RPMI7951 (cell line): ENCODE measurements around the gene TRPM7. TPM values are rescaled to one million over a fixed set of nuclear protein-coding genes. Genes with fewer than 3 reads are reported as not detected.
"Not testable (repeated sequence)": the region's sequence is repeated elsewhere in the genome, so short reads cannot be mapped to it uniquely, and the experiment has no call there.

ENCODE experiments used
- DNase-seq: peaks from one replicate; pipeline ENCODE4 v3.0.0-alpha.2; 2012; ENCODE audit warnings: low read depth
- total RNA-seq: library from RNA; depleted of rRNA; stranded (reverse); fragments of >200 nt; shearing (Covaris generic); gene quantifications from 2 replicates; pipeline ENCODE4 v1.2.3, GENCODE V29; 2014

Gene TRPM7
- total RNA-seq, 1 experiment from 2014 or later = 36.4 TPM

DNA sequence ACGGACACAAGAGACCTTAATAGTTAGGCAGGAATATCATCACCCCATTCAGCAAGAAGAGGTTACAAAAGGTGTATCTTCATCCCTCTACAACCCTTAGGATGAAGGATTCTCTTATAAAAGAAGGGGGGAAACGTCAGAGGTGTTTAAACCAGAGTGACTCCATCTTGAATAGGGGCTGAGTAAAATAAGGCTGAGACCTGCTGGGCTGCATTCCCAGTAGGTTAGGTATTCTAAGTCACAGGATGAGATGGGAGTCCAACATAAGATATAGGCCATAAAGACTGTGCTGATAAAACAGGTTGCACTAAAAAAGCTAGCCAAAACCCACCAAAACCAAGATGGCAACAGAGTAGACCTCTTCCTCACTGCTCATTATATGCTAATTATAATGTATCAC lies 16.5 kb downstream of the TRPM7 start:
- DNase-seq = no peak

DNA sequence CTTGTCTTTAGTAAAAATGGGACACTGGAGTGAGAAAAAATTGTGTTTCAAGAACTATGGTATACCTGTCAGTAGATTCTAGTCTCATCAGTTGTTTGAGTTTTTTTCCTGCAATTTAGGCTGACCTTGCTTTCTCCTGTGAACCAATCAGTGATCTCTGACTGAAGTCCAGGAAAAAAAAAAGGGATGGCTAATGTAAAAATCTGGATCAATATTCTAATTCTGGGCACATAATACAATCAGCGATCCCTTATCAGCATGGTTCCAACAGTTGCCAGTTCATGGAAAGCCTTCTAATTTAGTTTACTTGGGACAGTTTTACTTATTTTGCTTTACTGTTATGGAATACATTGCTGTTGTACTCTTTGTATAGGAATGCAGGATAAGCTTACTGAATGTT lies 17.0 kb downstream of the TRPM7 start:
- no peak for DNase-seq

DNA sequence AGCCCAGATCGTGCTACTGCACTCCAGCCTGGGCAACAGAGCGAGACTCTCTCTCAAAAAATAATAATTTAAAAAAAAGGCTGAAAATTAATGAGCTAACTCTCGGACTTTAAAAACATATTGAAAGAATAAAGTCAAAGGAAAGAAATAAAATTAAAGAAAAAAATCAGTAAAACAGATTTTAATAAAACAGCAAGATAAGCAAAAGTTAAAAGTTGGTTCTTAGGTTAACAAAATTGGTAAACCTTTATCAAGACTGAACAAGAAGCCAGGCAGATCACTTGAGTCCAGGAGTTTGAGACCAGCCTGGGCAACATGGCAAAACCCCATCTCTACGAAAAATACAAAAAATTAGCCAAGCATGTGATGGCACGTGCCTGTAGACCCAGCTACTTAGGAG lies 20.7 kb downstream of the TRPM7 start:
- no peak for DNase-seq

DNA sequence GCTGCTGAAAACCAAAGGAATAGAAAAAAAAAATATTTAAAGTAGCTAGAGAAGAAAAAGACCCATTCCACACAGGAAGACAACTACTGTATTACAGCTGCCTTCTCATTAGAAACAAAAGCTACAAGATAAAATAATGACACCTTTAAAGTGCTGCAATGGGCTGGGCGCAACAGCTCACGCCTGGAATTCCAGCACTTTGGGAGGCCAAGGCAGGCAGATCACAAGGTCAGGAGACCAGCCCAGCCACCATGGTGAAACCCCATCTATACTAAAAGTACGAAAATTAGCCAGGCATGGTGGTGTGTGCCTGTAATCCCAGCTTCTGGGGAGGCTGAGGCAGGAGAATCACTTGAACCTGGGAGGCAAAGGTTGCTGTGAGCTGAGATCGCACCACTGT lies 31.0 kb downstream of the TRPM7 start:
- DNase-seq = no peak

DNA sequence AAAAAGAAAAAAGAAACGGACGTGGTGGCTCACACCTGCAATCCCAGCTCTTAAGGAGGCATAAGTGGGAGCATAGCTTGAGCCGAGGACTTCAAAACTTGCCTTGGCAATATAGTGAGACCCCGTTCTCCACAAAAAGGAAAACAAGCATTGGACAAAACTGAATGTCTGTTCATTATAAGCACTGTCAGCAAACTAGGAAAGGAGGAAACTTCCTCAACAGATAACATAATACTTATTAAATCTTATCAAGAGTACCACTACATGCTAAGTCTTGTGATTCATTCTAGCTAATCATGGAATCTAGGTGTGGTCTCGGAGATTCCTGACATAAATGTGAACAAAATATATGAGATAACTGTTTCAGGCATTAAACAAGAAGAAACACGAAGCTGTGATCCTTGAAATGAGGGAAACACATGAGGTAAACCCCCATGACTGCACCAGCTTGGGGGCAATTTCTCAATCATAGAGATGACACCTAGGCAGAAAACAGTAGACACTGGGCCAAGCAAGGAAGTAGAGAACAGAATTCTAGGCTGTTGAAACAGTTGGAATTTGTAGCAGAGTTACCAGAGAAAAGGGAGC lies 33.3 kb downstream of the TRPM7 start:
- no peak for DNase-seq

DNA sequence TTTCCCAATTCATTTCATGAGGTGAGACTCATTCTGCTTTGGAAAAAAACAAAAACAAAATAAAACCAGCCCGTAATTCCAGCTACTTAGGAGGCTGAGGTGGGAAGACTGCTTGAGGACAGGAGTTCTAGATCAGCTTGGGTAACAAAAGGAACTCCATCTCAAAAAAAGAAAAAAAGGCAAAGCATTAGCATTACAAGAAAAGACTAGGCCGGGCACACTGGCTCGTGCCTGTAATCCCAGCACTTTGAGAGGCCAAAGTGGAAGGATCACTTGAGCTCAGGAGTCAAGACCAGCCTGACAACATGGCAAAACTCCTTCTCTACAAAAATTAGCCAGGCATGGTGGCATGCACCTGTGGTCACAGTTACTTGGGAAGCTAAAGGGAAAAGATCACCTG lies 33.9 kb downstream of the TRPM7 start:
- DNase-seq = no peak

DNA sequence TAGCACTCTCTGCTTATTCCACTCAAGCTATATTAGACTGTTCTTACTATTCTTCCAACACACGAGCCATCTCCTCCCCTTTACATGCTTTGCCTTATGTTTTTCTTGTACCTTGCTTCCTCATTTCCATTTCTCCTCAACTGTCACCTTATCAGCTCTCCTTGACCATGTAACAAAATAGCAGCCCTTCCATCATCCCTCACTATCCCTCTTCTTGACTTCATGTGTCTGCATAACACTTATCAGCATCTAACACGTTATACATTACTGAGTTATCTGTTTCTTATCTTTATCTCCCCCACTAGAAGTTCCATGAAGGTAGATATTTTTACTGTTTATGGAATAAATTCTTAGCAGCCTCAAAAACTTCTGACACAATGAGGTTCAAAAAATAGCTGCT lies 45.3 kb downstream of the TRPM7 start:
- DNase-seq = no peak

DNA sequence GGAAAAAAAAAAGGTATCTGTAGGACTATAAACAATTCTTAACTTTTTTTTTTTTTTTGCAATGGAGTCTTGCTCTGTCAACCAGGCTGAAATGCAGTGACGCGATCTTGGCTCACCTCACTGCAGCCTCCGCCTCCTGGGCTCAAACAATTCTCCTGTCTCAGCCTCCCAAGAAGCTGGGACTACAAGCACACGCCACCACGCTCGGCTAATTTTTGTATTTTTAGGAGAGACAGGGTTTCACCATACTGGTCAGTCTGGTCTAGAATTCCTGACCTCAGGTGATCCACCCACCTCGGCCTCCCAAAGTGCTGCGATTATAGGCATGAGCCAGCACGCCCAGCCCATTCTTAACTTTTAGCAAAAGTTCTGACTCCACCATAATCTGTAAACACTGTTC lies 50.5 kb downstream of the TRPM7 start:
- no peak for DNase-seq

DNA sequence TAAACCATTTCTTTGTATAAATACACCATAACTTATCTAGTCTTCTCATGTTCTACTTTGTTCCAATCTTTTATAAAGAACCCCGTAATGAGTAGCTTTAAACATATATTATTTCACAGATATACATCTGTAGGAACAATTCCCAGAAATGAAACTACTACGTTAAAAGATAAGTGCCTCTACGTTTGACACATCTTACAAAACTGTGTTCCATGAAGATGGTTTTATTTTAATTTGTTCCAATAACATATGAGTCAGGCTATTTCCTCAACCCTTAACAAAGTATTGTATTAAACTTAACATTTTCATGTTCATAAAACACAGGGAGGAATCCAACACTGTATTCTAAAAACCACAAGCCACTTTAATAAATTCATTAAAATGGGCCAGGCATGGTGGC lies 52.9 kb downstream of the TRPM7 start:
- DNase-seq = no peak

DNA sequence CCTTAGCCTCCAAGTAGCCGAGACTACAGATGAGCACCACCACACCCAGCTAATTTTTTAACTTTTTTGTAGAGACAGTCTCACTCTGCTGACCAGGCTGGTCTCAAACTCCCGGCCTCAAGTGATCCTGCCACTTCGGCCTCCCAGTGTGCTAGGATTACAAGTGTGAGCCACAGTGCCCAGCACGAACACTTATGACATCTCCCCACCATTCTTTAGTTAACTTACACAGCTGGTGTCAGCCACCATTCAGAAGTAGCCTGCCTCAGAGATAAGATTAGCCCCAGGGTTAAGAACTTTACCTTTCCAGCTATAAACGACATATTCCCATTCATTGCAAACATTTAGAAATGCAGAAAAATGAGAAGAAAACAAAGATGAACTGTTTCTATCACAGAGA lies 58.2 kb downstream of the TRPM7 start:
- DNase-seq = no peak

DNA sequence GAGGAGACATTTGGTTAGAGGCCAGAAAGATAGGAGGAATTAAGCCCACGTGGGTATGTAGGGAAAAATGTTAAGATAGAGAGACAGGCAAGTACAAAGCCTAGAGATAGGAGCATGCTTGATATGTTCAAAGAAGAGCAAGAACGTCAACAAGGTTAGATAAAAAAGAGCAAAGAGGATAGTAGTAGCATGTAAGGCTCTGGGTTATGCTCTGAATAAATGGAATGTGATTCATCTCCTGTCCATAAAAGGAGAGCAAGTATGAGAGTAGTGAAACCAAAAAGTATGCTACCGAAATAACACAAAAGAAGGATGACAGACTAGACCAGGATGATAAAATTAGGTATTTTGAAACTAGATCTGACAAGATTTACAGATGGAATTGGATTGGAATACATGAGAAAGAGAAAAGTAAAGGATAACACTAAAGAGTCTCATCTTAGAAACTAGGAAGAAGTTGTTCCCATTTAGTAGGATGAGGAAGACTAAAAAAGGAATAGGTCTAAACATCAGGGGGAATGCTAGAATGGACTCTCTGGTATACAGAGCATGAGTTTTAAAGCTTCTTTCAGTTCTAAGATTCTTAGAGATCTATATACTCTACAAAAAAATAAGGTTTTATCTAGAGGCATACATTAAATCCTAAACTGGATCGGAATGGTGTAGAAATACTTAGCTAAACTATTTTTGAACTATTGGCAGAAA lies 59.1 kb downstream of the TRPM7 start:
- DNase-seq = peak; percentile 28

DNA sequence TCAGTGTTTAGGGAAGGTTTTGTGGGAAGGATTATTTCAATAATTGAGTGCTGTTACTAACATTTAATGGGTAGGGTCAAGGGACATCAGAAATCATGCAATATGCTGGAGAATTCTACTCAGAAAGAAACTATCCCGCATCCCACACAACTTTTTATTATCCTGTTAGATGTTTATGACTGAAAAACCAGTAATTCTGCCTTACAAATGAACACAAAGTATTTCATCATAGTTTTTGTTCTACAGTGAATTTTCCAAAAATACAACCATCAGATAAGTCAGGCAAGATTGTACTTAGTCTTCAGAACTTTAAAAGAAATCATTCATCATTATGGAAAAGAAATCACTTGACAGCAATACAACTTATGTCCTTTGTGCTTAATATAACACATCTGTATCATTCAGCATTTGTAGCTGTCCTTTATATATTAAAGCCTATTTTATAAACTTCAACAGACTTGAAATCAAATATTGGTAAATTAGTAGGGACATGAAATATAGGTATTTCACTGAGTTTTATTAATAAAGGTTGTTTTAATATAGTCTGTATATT lies 61.9 kb downstream of the TRPM7 start:
- DNase-seq = no peak

DNA sequence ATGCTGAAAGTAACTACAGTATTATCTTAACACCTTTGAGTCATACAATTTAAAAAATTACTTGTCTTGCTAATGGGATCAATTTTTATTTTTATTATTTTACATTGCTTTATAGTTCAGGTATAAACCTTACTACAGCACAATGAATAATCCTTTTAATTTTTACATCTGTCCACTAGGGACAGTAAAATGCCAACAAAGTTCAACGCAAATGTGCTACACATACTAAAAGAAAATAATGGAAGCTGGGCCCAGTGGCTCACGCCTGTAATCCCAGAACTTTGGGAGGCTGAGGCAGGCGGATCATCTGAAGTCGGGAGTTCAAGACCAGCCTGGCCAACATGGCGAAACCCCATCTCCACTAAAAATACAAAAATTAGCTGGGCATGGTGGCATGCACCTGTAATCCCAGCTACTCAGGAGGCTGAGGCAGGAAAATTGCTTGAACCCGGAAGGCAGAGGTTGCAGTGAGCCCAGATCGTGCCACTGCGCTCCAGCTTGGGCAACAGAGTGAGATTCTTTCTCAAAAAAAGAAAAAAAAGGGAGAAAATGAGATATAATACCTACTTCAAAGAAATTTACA lies 64.1 kb downstream of the TRPM7 start:
- DNase-seq = peak; percentile 20

DNA sequence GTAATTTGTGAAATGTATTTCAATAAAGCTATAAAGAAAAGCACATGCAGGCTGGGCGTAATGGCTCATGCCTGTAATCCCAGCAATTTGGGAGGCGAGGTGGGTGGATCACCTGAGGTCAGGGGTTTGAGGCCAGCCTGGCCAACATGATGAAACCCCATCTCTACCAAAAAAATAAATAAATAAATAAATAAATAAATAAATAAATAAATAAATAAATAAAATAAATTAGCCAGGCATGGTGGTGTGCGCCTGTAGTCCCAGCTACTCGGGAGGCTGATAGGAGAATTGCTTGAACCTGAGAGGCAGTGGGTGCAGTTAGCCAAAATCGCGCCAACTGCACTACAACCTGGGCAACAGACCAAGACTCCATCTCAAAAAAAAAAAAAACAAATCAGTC lies 69.6 kb downstream of the TRPM7 start:
- DNase-seq = not testable (repeated sequence)

DNA sequence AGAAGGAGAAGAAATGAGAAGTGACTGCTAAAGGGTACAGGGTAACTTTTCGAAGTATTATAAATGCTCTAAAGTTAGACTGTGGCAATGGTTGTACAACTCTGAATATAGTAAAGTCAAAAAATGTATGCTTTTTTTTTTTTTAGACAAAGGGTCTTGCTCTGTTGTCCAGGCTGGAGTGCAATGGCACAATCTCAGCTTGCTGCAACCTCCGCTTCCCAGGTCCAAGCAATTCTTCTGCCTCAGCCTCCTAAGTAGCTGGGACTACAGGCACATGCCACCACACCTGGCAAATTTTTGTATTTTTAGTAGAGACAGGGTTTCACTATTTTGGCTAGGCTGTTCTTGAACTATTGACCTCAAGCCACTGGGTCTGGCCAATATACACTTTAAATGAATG lies 70.0 kb downstream of the TRPM7 start:
- not testable (repeated sequence) for DNase-seq

DNA sequence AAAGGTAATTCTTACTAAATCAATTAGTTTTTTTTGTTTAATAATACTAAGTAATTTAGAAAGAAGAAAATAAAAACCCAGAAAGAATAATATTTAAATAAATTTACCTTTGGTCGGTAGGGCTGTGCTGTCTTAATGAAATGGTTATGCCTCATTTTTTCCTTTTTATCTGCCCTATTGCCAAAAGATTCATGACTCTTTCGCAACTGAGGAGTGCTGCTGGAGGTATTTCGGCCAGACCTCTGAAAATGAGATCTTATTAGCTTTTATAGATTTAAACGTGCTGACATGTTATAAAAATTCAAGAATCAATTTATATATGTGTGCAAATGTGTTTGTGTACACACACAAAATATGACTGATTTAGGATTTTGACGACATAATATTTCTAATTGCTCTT lies 73.0 kb downstream of the TRPM7 start:
- DNase-seq = no peak

DNA sequence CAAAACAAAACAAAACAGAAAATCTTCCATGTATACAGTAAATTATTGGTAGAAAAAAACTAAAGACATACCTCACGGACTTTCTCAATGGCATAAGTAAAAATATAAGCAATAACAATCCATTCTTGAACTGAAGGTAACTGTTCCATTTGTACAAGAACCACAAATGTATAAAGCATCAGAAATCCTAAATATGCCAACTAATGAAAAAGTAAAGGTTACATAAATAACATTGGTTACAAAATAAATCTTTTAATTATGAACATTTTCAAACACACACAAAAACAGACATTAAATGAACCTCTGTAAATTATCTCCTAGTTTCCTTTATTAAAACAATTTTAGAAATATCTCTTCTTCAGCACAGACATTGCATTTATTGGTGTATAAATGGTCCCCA lies 79.5 kb downstream of the TRPM7 start:
- DNase-seq = no peak

DNA sequence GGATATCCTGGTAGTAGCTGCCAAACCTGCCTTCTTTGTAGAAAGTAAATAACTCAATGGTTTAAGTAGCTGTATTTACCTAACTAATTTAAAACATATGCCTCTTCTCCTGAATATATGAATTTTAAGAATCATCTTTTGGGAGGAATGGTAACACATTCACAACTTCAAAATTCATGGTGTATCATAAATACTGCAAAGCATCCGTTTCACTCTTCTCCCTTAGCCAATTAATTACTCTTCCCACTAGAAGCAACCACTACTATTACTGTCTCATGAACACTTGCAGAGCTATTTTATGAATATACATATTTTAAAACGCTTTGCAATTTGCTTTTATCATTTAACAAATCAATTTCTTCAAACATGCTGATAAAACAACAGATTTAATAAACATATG lies 81.1 kb downstream of the TRPM7 start:
- DNase-seq = no peak

DNA sequence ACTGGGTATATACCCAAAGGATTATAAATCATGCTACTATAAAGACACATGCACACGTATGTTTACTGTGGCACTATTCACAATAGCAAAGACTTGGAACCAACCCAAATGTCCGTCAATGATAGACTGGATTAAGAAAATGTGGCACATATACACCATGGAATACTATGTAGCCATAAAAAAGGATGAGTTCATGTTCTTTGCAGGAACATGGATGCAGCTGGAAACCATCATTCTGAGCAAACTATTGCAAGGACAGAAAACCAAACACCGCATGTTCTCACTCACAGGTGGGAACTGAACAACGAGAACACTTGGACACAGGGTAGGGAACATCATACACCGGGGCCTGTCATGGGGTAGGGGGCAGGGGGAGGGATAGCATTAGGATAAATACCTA lies 84.6 kb downstream of the TRPM7 start:
- not testable (repeated sequence) for DNase-seq

DNA sequence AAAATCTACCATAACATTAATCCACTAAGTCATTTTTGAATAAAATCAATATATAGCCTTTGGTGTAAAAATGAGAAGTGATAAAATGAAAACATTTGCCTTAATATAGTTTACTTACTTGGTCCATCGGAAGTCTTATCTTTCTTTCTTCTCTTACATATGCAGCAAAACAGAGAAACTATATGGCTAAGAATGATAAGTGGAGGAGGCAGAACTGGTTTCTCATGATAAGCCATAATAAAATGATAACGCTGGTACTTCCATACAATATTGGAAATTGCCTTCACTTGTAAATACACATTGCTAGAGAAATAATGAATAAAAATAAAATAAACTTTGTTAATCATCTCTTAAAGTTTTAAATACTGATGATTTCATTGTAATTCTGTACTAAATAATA lies 92.3 kb downstream of the TRPM7 start:
- no peak for DNase-seq

DNA sequence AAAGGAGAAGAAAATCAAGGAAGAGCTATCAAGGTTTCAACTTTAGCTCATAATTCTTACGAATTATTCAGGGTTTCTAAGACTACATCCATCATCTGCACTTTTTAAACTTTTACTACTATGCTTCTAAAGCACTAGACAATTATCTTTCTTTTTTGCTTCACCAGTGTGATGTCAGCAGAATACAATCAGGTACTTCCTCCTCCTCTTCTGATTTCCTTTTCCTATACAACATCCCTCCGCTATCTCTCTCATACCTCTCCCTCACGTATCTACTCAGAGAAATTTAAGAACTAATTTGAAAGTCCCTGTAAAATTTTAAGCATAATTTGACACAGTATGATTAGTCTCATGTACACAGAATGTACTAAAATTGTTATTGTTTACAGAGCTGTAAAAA lies 92.8 kb downstream of the TRPM7 start:
- no peak for DNase-seq

DNA sequence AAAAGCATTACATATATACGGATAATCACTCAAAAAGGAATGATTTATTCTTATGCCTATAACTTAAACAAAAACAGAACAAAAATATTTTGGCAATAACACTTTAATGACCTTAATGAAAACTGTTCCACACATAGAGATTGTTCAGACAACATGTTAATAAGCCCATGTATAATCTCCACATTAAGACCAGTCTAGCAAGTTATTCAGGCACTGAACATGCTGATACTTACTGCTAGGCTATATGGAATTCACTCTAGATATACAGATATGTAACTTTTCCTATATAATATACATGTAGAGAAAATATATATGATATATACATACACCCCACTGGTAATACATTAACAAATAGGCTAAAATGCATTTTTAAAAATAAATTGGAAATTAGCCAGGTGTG lies 96.3 kb downstream of the TRPM7 start:
- no peak for DNase-seq

DNA sequence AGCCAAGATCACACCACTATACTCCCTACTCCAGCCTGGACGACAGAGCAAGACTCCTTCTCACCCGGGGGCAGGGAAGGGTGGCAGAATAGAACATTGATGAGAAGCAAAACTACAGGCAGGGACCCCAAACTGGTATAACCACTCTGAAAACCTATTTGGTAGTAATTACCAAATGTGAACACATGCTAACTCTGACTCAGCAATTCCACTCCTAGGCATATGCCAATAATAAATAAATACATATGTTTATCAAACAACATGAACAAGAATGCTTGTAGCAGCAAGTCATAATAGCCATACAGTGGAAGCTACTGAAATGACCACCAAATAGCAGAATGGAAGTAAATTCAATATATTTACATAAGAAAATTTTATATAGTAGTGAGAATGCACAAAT lies 109.1 kb downstream of the TRPM7 start:
- no peak for DNase-seq
